NK-92 treated with Interleukin-12 subunit alpha and Interleukin-12 subunit beta, amount 100 ng/mL, for 24 hours (cell line): ENCODE data around the gene C14orf119.

Experiments used
- DNase-seq: peaks from one replicate; lab custom pipeline; 2025; lab: John Stamatoyannopoulos, UW

C14orf119 gene

GRCh38 chr14:23060536-23061260, 34.6 kb upstream of the C14orf119 start:
- DNase-seq = no peak

- DNase-seq = no peak
Measured at GRCh38 chr14:23062002-23062401, 33.3 kb upstream of the C14orf119 start.

GRCh38 chr14:23063601-23064000, 31.7 kb upstream of the C14orf119 start:
- DNase-seq = no peak

- DNase-seq = no peak
Measured at GRCh38 chr14:23066368-23066767, 28.9 kb upstream of the C14orf119 start.

GRCh38 chr14:23066855-23067744, 28.2 kb upstream of the C14orf119 start:
- no peak for DNase-seq

- no peak for DNase-seq
Measured at GRCh38 chr14:23067847-23068788, 27.2 kb upstream of the C14orf119 start.

GRCh38 chr14:23068789-23069412, 26.4 kb upstream of the C14orf119 start:
- no peak for DNase-seq

- no peak for DNase-seq
Measured at GRCh38 chr14:23069413-23069806, 25.9 kb upstream of the C14orf119 start.

GRCh38 chr14:23070262-23071129, 24.8 kb upstream of the C14orf119 start:
- DNase-seq = no peak

GRCh38 chr14:23071244-23071920, 23.9 kb upstream of the C14orf119 start:
- no peak for DNase-seq

GRCh38 chr14:23071921-23072539, 23.3 kb upstream of the C14orf119 start:
- no peak for DNase-seq

- no peak for DNase-seq
Measured at GRCh38 chr14:23074906-23075305, 20.4 kb upstream of the C14orf119 start.

- DNase-seq = no peak
Measured at GRCh38 chr14:23076785-23077408, 18.4 kb upstream of the C14orf119 start.

- DNase-seq = no peak
Measured at GRCh38 chr14:23077962-23078361, 17.3 kb upstream of the C14orf119 start.

GRCh38 chr14:23078692-23079116, 16.6 kb upstream of the C14orf119 start:
- DNase-seq = no peak

GRCh38 chr14:23079716-23080115, 15.6 kb upstream of the C14orf119 start:
- DNase-seq = no peak

- no peak for DNase-seq
Measured at GRCh38 chr14:23080474-23080873, 14.8 kb upstream of the C14orf119 start.

GRCh38 chr14:23085458-23085857, 9.8 kb upstream of the C14orf119 start:
- no peak for DNase-seq

GRCh38 chr14:23086565-23086964, 8.7 kb upstream of the C14orf119 start:
- DNase-seq = no peak
